ENCODE results near the gene MRM2.
A peak's percentile ranks its signal among the peaks of the same experiment; 100 is the strongest.

MRM2 gene

DNA sequence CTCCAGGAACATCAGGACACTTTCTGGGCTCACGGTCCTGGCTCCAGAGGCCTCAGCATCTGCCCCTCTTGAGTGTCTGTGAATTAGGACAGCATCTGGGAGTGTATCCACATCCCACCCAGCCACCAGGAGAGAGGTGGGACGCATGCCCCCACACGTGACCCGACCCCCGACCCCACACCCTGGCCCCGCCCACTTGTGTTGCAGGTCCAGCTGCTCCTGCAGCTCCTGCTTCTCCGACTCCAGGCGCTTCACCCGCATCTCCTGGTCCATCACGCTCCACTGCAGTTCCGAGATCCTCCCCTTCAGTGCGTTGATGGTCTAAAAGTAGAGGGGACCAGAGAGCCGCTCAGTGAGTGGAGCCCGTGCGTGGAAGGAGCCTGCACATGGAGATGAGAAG lies 22.9 kb downstream of the MRM2 start:
- Histone ChIP-seq H3K4me3 (no peak overlapping the region), H3K9me3 (no peaks in the 10 kb centered on the region), H3K36me3 (replicated peaks) (peaks cover 43% of the 10 kb centered on the region), H3K4me1 (no peaks in the 10 kb centered on the region), H3K27me3 (ENCODE audit: low read depth) (no peaks in the 10 kb centered on the region)
- in situ Hi-C loops (cut with MboI; ENCODE audit: low sequenced_read_pairs), result no loop called here
- no peak for DNase-seq (ENCODE audit: low spot score in 2 of 2)

DNA sequence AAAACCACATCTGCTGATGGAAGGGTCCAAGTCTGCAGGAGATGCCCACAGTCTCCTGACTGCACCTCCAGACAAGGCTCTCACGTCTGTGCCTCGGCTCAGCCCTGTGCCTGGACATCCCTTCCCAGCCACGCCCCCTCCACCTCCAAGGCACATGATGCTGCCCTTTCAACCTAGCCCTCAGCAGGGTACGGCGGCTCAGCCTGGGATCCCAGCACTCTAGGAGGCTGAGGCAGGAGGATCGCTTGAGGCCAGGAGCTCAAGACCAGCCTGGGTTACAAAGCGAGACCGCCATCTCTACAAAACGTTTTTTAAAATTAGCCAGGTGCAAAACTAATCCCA lies 23.6 kb downstream of the MRM2 start:
- Histone ChIP-seq H3K4me1 (no peaks in the 10 kb centered on the region), H3K9me3 (no peaks in the 10 kb centered on the region), H3K27me3 (ENCODE audit: low read depth) (no peaks in the 10 kb centered on the region), H3K36me3 (replicated peaks) (peaks cover 46% of the 10 kb centered on the region), H3K4me3 (no peak overlapping the region)
- DNase-seq (ENCODE audit: low spot score in 2 of 2), result no peak
- in situ Hi-C loops (cut with MboI; ENCODE audit: low sequenced_read_pairs), result no loop called here

DNA sequence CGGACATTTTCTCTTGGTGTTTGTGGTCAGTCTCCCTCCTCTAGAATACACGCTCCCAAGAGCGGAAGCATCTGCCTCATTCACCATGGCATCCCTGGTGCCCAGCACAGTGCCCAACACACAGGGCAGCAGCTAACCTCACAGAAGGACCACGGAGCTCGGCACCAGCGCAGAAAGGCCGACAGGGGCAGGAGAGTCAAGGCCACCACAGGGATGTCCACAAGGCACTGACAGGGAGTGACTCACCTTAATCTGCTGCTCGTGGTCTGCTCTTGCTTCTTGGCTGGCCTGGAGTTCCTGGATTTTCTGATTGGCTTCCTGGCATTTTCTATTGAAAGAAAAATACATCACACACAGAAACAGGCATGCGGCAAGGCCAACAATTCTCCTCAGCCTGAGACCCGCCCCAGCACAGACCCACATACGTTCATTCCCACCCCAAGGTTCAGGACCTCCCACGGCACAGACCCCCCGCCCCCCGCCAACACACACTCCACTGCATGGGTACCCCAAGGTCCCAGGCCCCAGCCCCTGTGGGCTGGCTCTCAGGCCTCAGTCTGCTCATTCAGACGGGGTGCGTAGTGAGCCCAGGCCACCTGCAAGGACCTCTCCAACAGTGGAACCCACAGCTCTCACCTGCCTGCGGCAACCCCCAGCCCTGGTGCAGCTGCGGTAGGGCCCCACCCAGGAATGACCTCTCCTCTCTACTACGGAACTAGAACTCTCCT lies 24.1 kb downstream of the MRM2 start:
- Histone ChIP-seq H3K27me3 (ENCODE audit: low read depth) (no peaks in the 10 kb centered on the region), H3K9me3 (no peaks in the 10 kb centered on the region), H3K4me1 (no peaks in the 10 kb centered on the region), H3K36me3 (replicated peaks) (peaks cover 46% of the 10 kb centered on the region), H3K4me3 (no peak overlapping the region)
- no peak for DNase-seq (ENCODE audit: low spot score in 2 of 2)
- in situ Hi-C loops (cut with MboI; ENCODE audit: low sequenced_read_pairs), result no loop called here

DNA sequence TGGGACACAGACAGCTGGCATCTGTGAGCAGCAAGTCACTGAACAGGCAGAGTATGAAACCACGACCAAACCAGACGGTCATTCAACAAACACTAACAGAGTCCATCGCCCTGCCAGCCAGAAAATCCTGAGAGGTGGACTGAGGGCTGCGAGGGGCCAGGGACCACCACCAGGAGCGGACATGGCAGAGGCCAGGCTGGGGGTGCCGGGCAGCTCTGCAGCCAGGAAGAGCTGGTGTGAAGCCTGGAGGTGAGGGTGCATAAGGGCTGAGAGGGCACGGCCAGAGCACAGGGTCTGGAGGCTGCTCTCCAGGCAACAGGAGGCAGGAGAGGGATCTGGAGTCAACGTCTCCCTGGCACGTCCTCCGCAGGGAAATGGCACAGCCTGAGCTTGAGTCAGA lies 24.8 kb downstream of the MRM2 start:
- Histone ChIP-seq H3K9me3 (no peaks in the 10 kb centered on the region), H3K27me3 (ENCODE audit: low read depth) (no peaks in the 10 kb centered on the region), H3K36me3 (replicated peaks) (peaks cover 45% of the 10 kb centered on the region), H3K4me1 (no peaks in the 10 kb centered on the region), H3K4me3 (no peak overlapping the region)
- DNase-seq (ENCODE audit: low spot score in 2 of 2), result no peak
- in situ Hi-C loops (cut with MboI; ENCODE audit: low sequenced_read_pairs), result no loop called here

DNA sequence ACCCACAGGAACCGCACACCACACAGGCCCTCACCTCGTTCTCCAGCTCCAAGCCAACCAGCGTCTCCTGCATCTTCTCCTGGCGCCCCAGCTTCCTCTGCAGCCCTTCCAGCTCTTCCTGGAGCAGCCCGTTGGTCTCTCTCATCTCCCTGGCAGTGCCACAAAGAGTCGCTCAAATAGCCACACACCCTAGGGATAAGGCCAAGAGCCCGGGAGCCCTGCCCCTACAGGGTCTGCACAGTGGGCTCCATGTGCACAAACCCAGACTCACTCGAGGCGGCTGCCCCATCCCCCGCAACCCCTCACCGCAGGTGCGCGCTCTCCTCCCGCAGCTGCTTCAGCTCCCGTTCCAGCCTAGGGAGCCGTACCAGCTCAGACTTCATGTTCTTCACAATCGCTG lies 26.2 kb downstream of the MRM2 start:
- DNase-seq (ENCODE audit: low spot score in 2 of 2), result no peak
- Histone ChIP-seq H3K9me3 (no peaks in the 10 kb centered on the region), H3K4me3 (no peak overlapping the region), H3K4me1 (no peaks in the 10 kb centered on the region), H3K36me3 (replicated peaks) (peaks cover 53% of the 10 kb centered on the region), H3K27me3 (ENCODE audit: low read depth) (no peaks in the 10 kb centered on the region)
- in situ Hi-C loops (cut with MboI; ENCODE audit: low sequenced_read_pairs), result no loop called here

DNA sequence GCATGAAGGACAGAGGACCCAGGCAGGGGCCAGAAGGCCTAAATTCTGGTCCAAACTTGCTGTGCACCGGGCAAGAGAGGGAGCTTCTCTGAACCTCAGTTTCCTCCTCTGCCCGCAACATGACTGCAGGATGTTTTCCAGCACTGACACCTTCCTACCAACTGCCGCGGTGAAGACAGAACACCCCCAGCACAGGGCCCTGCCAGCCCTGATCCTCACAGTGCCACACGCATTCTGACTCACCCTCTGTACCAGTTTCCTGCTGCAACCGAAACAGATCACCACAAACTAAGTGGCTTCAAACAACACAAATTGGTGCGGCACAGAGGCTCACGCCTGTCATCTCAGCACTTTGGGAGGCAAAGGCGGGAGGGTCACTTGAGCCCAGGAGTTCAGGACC lies 27.4 kb downstream of the MRM2 start:
- no peaks in the 10 kb centered on the region for H3K27me3 ChIP-seq (ENCODE audit: low read depth)
- in situ Hi-C loops (cut with MboI; ENCODE audit: low sequenced_read_pairs), result no loop called here
- no peak for DNase-seq (ENCODE audit: low spot score in 2 of 2)
- H3K4me3 ChIP-seq, result no peak overlapping the region
- peaks cover 53% of the 10 kb centered on the region for H3K36me3 ChIP-seq (replicated peaks)
- no peaks in the 10 kb centered on the region for H3K4me1 ChIP-seq
- no peaks in the 10 kb centered on the region for H3K9me3 ChIP-seq

DNA sequence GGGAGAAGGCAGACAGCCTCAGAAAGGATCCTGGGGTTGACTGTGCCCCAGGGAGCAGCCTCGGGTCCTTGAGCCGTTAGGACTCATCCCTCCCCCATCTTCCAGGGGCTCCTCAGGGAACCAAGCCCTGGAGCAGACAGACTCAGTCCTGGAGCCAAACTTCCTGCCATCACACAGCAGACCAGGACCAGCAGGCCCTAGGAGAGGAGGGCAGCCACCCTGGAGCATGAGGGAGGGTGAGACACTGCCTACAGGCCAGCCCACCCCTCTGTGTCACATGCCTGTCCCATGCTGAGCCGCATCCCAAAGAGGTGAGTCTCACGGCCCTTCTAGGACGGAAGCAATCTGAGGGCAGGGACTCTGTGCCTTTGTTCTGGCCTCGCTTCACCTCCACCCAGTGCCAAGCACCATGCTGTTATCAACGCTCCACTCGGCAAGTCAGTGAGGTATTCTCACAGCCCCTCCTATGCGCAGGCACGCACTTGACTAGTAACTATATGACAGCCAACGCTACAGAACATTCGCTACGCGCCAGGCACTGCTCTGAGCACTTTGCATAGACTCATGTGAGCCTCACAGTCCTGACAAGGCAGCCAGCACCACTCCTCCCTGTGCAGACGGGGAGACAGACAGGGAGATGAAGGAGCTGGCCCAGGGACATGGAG lies 28.3 kb downstream of the MRM2 start:
- Histone ChIP-seq H3K4me1 (no peaks in the 10 kb centered on the region), H3K27me3 (ENCODE audit: low read depth) (no peaks in the 10 kb centered on the region), H3K9me3 (no peaks in the 10 kb centered on the region), H3K36me3 (replicated peaks) (peaks cover 58% of the 10 kb centered on the region), H3K4me3 (no peak overlapping the region)
- DNase-seq (ENCODE audit: low spot score in 2 of 2), result no peak
- in situ Hi-C loops (cut with MboI; ENCODE audit: low sequenced_read_pairs), result no loop called here

DNA sequence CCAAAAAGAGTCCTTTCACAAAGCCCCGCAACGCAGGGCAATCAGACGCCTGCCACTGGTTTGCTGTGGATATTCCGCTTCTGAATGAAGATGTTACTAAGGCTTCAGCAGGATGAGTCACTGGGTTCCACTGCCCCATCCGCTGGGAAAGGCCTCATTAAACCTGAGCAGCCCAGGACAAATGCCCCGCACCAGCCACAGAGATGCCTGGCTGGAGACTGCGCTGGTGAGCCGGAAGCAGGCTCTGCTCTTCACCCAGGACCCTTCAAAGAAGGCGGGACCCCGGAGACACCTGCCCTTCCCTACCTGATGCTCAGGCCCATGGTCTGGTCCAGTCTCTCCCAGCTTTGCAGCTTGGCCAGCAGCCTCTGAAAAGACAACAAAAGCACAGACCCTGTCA lies 29.1 kb downstream of the MRM2 start:
- Histone ChIP-seq H3K27me3 (ENCODE audit: low read depth) (no peaks in the 10 kb centered on the region), H3K9me3 (no peaks in the 10 kb centered on the region), H3K4me3 (no peak overlapping the region), H3K36me3 (replicated peaks) (peaks cover 59% of the 10 kb centered on the region), H3K4me1 (no peaks in the 10 kb centered on the region)
- DNase-seq (ENCODE audit: low spot score in 2 of 2), result no peak
- in situ Hi-C loops (cut with MboI; ENCODE audit: low sequenced_read_pairs), result no loop called here

DNA sequence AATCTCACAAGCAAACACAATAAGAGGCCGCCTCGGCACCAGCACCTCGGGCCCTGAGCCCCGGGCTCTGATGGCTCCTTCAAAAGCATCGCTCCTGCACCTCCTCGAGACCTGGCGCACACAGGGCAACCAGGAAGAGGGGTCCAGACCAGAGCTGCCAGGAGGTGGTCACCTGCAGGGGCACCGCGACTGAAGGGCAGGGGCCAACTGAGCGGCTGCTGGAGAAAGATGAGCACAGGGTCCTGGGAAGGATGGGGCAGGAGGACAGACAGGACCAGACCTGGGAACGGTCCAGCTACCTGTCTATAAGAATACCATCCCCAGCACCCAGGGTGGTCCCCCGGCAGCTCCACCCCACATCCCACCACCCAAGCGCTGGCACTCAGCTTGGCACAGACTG lies 30.1 kb downstream of the MRM2 start:
- in situ Hi-C loops (cut with MboI; ENCODE audit: low sequenced_read_pairs), result no loop called here

DNA sequence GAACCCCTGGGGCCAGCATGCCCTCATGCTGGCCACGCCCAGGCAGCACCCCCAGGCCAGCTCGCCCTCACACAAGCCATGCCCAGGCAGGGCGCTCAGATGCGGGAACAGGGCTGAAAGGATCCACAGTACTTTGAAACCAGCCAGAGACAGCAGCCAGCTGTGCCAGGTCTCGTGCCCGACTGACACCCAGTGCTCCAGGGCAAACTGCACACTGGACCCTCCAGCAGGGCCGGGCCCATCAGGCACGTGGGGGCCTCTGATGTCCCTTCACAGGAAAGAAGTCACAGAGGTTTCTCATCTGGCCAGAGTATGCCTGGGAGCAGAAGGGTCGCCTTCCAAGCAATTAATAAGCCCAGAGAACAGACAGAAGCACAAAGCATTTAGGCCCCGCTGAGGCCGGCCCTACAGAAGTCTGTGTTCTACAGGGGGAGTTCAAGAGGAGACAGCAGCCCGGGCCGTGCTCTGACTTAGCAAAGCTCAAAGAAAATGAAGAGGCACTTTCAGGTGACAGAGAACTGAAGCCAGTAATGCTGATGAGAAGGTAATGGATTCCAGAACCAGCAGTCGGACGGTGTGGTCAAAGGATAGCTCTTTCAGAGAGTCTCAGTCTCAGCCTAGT lies 30.6 kb downstream of the MRM2 start:
- Histone ChIP-seq H3K4me1 (no peaks in the 10 kb centered on the region), H3K27me3 (ENCODE audit: low read depth) (no peaks in the 10 kb centered on the region), H3K36me3 (replicated peaks) (peaks cover 60% of the 10 kb centered on the region), H3K4me3 (no peak overlapping the region), H3K9me3 (no peaks in the 10 kb centered on the region)
- in situ Hi-C loops (cut with MboI; ENCODE audit: low sequenced_read_pairs), result no loop called here
- DNase-seq (ENCODE audit: low spot score in 2 of 2), result no peak

More for the DNA sequence above, 30.1 kb downstream of the MRM2 start:
- Histone ChIP-seq H3K4me1 (no peaks in the 10 kb centered on the region), H3K4me3 (no peak overlapping the region), H3K9me3 (no peaks in the 10 kb centered on the region), H3K27me3 (ENCODE audit: low read depth) (no peaks in the 10 kb centered on the region), H3K36me3 (replicated peaks) (peaks cover 61% of the 10 kb centered on the region)
- DNase-seq (ENCODE audit: low spot score in 2 of 2), result no peak

DNA sequence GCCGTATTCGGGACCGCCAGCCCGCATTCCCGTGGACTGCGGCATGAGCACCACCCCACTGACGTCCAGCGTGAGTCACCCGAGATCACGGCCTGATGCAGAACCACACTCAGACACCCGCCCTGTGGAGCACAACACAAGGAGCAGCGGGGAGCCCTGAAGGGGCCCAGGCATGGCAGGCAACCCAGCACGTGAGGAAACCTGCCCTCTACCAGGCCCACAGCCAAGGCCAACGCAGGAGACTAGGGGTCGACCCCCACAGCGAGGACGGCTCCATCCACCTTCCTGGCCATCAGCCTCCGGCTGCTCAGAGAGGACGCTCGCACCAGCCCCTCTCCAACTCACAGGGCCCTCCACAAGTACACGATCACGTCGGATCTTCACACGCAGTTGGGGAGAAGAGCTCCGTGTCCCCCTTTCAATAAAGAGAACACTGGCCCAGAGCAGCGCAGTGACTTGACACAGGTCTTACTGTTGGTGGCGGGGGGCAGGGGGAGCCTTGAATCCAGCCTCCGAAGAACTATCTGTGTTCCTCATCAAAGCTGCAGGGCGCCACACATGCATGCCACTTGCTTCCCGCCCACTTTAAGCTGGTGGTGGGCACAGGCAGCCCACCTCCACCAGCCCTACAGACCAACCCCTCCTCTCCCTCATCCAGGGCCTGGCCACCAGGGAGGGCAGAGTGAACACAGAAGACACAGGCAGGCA lies 31.3 kb downstream of the MRM2 start:
- no peak for DNase-seq (ENCODE audit: low spot score in 2 of 2)
- peaks cover 54% of the 10 kb centered on the region for H3K36me3 ChIP-seq (replicated peaks)
- no peak overlapping the region for H3K4me3 ChIP-seq
- H3K9me3 ChIP-seq, result no peaks in the 10 kb centered on the region
- H3K4me1 ChIP-seq, result no peaks in the 10 kb centered on the region
- in situ Hi-C loops (cut with MboI; ENCODE audit: low sequenced_read_pairs), result no loop called here
- no peaks in the 10 kb centered on the region for H3K27me3 ChIP-seq (ENCODE audit: low read depth)

DNA sequence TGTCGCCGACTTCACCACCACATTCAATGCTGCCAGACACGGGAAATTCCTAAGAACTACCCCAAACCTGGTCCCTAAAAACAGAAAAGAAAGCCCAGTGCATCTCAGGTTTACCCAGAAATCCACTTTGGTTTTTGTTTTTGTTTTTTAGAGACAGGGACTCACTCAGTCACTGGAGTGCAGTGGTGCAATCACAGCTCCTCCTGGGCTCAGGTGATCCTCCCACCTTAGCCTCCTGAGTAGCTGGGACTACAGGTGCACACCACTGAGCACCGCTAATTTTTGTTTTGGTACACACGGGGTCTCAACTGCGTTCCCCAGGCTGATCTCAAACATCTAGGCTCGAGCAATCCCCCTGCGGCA lies 32.1 kb downstream of the MRM2 start:
- Histone ChIP-seq H3K4me1 (no peaks in the 10 kb centered on the region), H3K9me3 (no peaks in the 10 kb centered on the region), H3K4me3 (no peak overlapping the region), H3K27me3 (ENCODE audit: low read depth) (no peaks in the 10 kb centered on the region), H3K36me3 (replicated peaks) (peaks cover 51% of the 10 kb centered on the region)
- in situ Hi-C loops (cut with MboI; ENCODE audit: low sequenced_read_pairs), result no loop called here
- no peak for DNase-seq (ENCODE audit: low spot score in 2 of 2)

DNA sequence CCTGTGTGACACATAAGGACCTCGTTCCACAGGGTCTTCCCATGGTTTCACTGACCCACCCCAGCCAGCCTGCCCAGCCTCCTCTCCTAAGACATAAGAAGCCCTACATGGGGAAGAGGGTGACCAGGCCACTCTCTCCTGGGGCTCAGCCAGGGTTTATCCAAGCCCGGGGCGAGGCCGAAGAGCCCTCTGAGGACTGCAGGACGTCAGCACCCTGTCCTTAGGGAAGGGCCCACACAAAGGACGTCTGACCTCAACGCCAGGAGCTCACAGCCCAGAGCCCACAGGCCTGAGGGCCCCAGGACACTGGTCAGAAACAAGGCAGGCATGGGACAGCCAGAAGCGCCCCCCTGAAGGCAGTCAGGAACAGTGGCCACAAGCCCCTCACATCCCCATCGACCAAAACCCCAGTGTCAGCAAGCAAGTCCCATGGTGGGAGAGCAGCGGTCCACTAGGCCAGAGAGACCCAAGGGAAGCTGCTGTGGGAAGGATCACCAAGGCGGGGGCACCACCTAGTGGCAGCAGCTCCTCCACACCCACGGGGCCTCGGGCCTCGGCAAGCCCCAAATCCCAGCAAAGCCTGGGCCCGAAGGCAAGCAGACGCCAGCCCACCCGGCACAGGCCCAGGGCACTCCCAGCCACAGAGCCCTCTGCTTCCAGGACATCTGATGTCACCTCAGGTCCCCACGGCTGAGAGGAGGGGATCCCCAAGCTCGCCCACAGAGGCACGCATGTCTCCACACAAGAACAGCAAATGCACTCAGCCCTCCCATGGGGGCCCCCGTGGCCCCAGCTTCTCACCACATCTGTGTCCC lies 32.7 kb downstream of the MRM2 start:
- in situ Hi-C loops (cut with MboI; ENCODE audit: low sequenced_read_pairs), result no loop called here
- no peaks in the 10 kb centered on the region for H3K27me3 ChIP-seq (ENCODE audit: low read depth)
- H3K36me3 ChIP-seq (replicated peaks), result peaks cover 53% of the 10 kb centered on the region
- no peak overlapping the region for H3K4me3 ChIP-seq
- DNase-seq (ENCODE audit: low spot score in 2 of 2), result peak in 1 of 2 experiments; percentile 74
- H3K4me1 ChIP-seq, result no peaks in the 10 kb centered on the region
- H3K9me3 ChIP-seq, result no peaks in the 10 kb centered on the region

Data from HAP-1 (cell line).